HepG2 (cell line): ENCODE data around the gene AFTPH. TPM values are rescaled to one million over a fixed set of nuclear protein-coding genes. Genes with fewer than 3 reads are reported as not detected.
A peak's percentile ranks its signal among the peaks of the same experiment; 100 is the strongest.

Source experiments
- LCORL ChIP-seq, 2 experiments: fragments of 450-650 bp in 1 of 2; sonication (generic) in 1 of 2; formaldehyde crosslinking in 1 of 2; IDR thresholded peaks; 2 replicates each; pipeline versions ENCODE4 v1.5.0 to v1.6.1; 2017 to 2020; ENCODE audit warnings: antibody characterized with exemption in 1 of 2, missing genetic modification reagents in 1 of 2
- MAFG ChIP-seq: sonication (generic); formaldehyde crosslinking; IDR thresholded peaks from 2 replicates; pipeline ENCODE4 v1.5.1; 2020; ENCODE audit warnings: mild to moderate bottlenecking, missing genetic modification reagents
- RBM22 ChIP-seq: fragments of 200-400 bp; formaldehyde crosslinking; optimal IDR thresholded peaks from 2 replicates; pipeline ENCODE3; 2017; ENCODE audit warnings: mild to moderate bottlenecking, low read length, moderate library complexity
- ZBTB8A ChIP-seq: sonication (generic); formaldehyde crosslinking; IDR thresholded peaks from 2 replicates; pipeline ENCODE4 v1.4.0; 2020; ENCODE audit warnings: mild to moderate bottlenecking, low read depth, missing genetic modification reagents, borderline replicate concordance
- ZNF724P ChIP-seq: sonication (generic); formaldehyde crosslinking; IDR thresholded peaks from 2 replicates; pipeline ENCODE4 v1.8.0; 2022; ENCODE audit warnings: missing genetic modification reagents, borderline replicate concordance
- ZNF772 ChIP-seq: sonication (generic); formaldehyde crosslinking; IDR thresholded peaks from 2 replicates; pipeline ENCODE4 v1.5.0; 2020; ENCODE audit warnings: mild to moderate bottlenecking, missing genetic modification reagents
- polyA plus RNA-seq, 8 experiments: library from polyadenylated mRNA; depleted of rRNA in 3 of 8; stranded (reverse) in 7 of 8; unstranded in 1 of 8; fragments of >200 nt; fragmentation: Illumina TruSeq in 4 of 8; extraction: Trizol in 4 of 8; gene quantifications; 2 replicates each; pipeline versions ENCODE4 v1.2.1 to v1.2.3, GENCODE V29; 2011 to 2016; ENCODE audit warnings: low read depth in 4 of 8, missing spikeins in 1 of 8, mixed read lengths in 1 of 8; ENCODE audit not compliant: insufficient read depth in 1 of 8
- total RNA-seq, 5 experiments: library from RNA; depleted of rRNA; stranded (reverse); fragments of >200 nt; fragmentation: Illumina TruSeq; extraction: Trizol; gene quantifications; 2 replicates each; pipeline ENCODE4 v1.2.3, GENCODE V29; 2016; ENCODE audit warnings: low read depth in 1 of 5
- TF ChIP-seq, protein P1 (sequence below): sonication (generic); formaldehyde crosslinking; IDR thresholded peaks from 2 replicates; pipeline ENCODE4 v1.5.0; 2020; ENCODE audit warnings: mild to moderate bottlenecking, missing genetic modification reagents
- TF ChIP-seq, protein P2 (sequence below): sonication (generic); formaldehyde crosslinking; IDR thresholded peaks from 2 replicates; pipeline ENCODE4 v1.4.0; 2020; ENCODE audit warnings: mild to moderate bottlenecking, missing genetic modification reagents
- TF ChIP-seq, protein P3 (sequence below): sonication (generic); formaldehyde crosslinking; IDR thresholded peaks from 2 replicates; pipeline ENCODE4 v1.4.0; 2020; ENCODE audit warnings: mild to moderate bottlenecking, missing genetic modification reagents, borderline replicate concordance
- TF ChIP-seq, protein P4 (sequence below): sonication (generic); formaldehyde crosslinking; IDR thresholded peaks from 2 replicates; pipeline ENCODE4 v1.4.0; 2020; ENCODE audit warnings: missing genetic modification reagents

The AFTPH gene
- total and polyA plus RNA-seq, 2 of the 13 experiments (the other 11 are each of a cell fraction or from before 2014, with no cell fraction given) = 27.5 to 36.8 TPM

GRCh38 chr2:64523666-64524603, at the start of gene AFTPH (continued):
- TF ChIP-seq, protein P1, sequence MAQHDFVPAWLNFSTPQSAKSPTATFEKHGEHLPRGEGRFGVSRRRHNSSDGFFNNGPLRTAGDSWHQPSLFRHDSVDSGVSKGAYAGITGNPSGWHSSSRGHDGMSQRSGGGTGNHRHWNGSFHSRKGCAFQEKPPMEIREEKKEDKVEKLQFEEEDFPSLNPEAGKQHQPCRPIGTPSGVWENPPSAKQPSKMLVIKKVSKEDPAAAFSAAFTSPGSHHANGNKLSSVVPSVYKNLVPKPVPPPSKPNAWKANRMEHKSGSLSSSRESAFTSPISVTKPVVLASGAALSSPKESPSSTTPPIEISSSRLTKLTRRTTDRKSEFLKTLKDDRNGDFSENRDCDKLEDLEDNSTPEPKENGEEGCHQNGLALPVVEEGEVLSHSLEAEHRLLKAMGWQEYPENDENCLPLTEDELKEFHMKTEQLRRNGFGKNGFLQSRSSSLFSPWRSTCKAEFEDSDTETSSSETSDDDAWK (CRISPR knock-in tag) = no peak
- TF ChIP-seq ZNF724P (CRISPR knock-in tag) (no peak), LCORL (IDR thresholded peaks at IDR 0.05) (no peak), LCORL (CRISPR knock-in tag; IDR thresholded peaks at IDR 0.05) (peak; percentile 42), RBM22 (no peak), MAFG (CRISPR knock-in tag) (no peak), ZBTB8A (CRISPR knock-in tag) (no peak), ZNF772 (CRISPR knock-in tag) (peak; percentile 54; the same call in 1 of the 2 replicates)
- TF ChIP-seq, protein P2, sequence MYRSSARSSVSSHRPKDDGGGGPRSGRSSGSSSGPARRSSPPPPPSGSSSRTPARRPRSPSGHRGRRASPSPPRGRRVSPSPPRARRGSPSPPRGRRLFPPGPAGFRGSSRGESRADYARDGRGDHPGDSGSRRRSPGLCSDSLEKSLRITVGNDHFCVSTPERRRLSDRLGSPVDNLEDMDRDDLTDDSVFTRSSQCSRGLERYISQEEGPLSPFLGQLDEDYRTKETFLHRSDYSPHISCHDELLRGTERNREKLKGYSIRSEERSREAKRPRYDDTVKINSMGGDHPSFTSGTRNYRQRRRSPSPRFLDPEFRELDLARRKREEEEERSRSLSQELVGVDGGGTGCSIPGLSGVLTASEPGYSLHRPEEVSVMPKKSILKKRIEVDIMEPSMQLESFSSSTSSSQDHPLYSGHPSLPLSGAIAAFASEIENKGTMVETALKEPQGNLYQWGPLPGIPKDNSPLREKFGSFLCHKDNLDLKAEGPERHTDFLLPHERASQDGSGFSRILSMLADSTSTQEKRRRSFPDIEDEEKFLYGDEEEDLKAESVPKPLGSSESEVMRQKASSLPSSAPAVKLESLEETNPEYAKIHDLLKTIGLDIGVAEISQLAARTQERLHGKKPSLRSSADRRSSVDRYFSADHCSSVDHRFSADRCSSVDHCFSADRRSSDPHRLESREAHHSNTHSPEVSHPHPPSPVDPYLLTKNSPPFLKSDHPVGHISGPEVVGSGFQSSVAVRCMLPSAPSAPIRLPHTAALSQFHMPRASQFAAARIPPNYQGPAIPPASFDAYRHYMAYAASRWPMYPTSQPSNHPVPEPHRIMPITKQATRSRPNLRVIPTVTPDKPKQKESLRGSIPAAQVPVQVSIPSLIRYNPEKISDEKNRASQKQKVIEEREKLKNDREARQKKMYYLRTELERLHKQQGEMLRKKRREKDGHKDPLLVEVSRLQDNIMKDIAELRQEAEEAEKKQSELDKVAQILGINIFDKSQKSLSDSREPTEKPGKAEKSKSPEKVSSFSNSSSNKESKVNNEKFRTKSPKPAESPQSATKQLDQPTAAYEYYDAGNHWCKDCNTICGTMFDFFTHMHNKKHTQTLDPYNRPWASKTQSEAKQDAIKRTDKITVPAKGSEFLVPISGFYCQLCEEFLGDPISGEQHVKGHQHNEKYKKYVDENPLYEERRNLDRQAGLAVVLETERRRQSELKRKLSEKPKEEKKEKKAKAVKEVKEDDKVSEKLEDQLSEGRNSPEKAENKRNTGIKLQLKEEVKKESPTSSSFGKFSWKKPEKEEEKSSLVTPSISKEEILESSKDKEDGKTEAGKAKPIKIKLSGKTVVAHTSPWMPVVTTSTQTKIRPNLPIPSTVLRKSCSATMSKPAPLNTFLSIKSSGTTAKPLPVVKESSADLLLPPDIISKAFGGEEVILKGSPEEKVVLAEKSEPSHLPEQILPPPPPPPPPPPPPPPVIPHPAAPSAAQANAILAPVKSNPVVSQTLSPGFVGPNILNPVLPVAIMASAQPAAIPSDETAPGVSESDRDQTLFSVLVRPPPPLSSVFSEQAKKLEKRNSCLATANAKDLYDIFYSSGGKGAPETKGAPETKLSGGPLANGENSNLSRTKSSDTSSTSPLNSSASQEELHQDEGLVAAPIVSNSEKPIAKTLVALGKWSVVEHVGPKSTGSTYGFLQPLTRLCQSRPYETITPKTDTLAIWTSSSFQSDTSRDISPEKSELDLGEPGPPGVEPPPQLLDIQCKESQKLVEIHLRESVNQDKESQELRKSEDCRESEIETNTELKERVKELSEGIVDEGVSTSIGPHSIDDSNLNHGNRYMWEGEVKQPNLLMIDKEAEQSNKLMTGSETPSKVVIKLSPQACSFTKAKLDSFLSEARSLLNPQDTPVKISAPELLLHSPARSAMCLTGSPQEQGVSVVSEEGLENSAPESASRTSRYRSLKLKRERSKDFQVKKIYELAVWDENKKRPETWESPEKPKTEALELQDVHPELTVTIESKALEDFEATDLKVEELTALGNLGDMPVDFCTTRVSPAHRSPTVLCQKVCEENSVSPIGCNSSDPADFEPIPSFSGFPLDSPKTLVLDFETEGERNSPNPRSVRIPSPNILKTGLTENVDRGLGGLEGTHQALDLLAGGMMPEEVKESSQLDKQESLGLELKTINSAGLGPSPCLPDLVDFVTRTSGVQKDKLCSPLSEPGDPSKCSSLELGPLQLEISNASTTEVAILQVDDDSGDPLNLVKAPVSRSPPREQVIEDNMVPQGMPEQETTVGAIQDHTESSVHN (CRISPR knock-in tag) = no peak
- TF ChIP-seq, protein P3, sequence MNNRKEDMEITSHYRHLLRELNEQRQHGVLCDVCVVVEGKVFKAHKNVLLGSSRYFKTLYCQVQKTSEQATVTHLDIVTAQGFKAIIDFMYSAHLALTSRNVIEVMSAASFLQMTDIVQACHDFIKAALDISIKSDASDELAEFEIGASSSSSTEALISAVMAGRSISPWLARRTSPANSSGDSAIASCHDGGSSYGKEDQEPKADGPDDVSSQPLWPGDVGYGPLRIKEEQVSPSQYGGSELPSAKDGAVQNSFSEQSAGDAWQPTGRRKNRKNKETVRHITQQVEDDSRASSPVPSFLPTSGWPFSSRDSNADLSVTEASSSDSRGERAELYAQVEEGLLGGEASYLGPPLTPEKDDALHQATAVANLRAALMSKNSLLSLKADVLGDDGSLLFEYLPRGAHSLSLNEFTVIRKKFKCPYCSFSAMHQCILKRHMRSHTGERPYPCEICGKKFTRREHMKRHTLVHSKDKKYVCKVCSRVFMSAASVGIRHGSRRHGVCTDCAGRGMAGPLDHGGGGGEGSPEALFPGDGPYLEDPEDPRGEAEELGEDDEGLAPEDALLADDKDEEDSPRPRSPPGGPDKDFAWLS (CRISPR knock-in tag) = no peak; the same call in 1 of the 2 replicates
- TF ChIP-seq, protein P4, sequence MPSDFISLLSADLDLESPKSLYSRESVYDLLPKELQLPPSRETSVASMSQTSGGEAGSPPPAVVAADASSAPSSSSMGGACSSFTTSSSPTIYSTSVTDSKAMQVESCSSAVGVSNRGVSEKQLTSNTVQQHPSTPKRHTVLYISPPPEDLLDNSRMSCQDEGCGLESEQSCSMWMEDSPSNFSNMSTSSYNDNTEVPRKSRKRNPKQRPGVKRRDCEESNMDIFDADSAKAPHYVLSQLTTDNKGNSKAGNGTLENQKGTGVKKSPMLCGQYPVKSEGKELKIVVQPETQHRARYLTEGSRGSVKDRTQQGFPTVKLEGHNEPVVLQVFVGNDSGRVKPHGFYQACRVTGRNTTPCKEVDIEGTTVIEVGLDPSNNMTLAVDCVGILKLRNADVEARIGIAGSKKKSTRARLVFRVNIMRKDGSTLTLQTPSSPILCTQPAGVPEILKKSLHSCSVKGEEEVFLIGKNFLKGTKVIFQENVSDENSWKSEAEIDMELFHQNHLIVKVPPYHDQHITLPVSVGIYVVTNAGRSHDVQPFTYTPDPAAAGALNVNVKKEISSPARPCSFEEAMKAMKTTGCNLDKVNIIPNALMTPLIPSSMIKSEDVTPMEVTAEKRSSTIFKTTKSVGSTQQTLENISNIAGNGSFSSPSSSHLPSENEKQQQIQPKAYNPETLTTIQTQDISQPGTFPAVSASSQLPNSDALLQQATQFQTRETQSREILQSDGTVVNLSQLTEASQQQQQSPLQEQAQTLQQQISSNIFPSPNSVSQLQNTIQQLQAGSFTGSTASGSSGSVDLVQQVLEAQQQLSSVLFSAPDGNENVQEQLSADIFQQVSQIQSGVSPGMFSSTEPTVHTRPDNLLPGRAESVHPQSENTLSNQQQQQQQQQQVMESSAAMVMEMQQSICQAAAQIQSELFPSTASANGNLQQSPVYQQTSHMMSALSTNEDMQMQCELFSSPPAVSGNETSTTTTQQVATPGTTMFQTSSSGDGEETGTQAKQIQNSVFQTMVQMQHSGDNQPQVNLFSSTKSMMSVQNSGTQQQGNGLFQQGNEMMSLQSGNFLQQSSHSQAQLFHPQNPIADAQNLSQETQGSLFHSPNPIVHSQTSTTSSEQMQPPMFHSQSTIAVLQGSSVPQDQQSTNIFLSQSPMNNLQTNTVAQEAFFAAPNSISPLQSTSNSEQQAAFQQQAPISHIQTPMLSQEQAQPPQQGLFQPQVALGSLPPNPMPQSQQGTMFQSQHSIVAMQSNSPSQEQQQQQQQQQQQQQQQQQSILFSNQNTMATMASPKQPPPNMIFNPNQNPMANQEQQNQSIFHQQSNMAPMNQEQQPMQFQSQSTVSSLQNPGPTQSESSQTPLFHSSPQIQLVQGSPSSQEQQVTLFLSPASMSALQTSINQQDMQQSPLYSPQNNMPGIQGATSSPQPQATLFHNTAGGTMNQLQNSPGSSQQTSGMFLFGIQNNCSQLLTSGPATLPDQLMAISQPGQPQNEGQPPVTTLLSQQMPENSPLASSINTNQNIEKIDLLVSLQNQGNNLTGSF = no peak
